Ovary (tissue), 9 donors: ENCODE data around the gene RGS6. TPM values are rescaled to one million over a fixed set of nuclear protein-coding genes. Genes with fewer than 3 reads are reported as not detected.

Source experiments
- DNase-seq, 5 donors: peaks; one replicate each; pipeline ENCODE4 v3.0.0-alpha.2; 2019 to 2020
- H3K27ac ChIP-seq, 2 donors: fragments of 200-600 bp; one replicate each; pipeline versions ENCODE4 v1.5.1 to v1.8.0; 2019 to 2022
- H3K27me3 ChIP-seq: fragments of 200-600 bp; one replicate; pipeline ENCODE4 v1.8.0; 2022
- H3K36me3 ChIP-seq: fragments of 200-600 bp; sonication (generic); one replicate; pipeline ENCODE4 v1.5.1; 2019
- H3K4me1 ChIP-seq: one replicate; pipeline ENCODE4 v1.8.1; 2013; ENCODE audit warnings: mild to moderate bottlenecking, moderate library complexity; ENCODE audit not compliant: insufficient read depth
- H3K4me3 ChIP-seq: fragments of 200-600 bp; sonication (generic); one replicate; pipeline ENCODE4 v1.5.1; 2017
- H3K9me3 ChIP-seq, 2 donors: fragments of 200-600 bp in 1 of 2; sonication (generic) in 1 of 2; one replicate each; pipeline versions ENCODE4 v1.5.1 to v1.8.1; 2013 to 2019; ENCODE audit warnings: mild to moderate bottlenecking in 1 of 2, moderate library complexity in 1 of 2
- EP300 ChIP-seq: sonication (generic); formaldehyde crosslinking; IDR thresholded peaks from one replicate; pipeline ENCODE4 v1.6.1; 2017; ENCODE audit warnings: antibody characterized with exemption
- POLR2A ChIP-seq: fragments of 450-650 bp; IDR thresholded peaks from one replicate; pipeline ENCODE4 v1.6.1; 2017; ENCODE audit warnings: antibody characterized with exemption, mild to moderate bottlenecking, moderate library complexity
- WGBS, 3 donors: extraction: QIAGEN DNeasy Blood & Tissue Kit in 1 of 3; methylation state at CpG; one replicate each; pipeline versions ENCODE4 v1.1.5 to v1.1.7; 2013 to 2017; 5-methylcytosine and 5-hydroxymethylcytosine counted together
- intact Hi-C, 4 donors: fragments of 100-400 bp; cut with DNase I; formaldehyde crosslinking; loops; one replicate each; pipeline versions ENCODE4 v1.11.0 to v1.15.1; 2022 to 2023
- polyA plus RNA-seq, 2 donors: library from polyadenylated mRNA; stranded (reverse); fragments of 200-250 nt in 1 of 2; fragments of 350-450 nt in 1 of 2; fragmentation: Illumina TruSeq in 1 of 2; extraction: RNeasy Lipid Tissue Mini Kit (QIAGEN cat#74804) in 1 of 2; gene quantifications; one replicate each; pipeline ENCODE4 v1.2.3, GENCODE V29; 2013 to 2014
- total RNA-seq, 7 donors: library from RNA; depleted of rRNA in 2 of 7; stranded (reverse); fragments of >200 nt in 2 of 7; fragmentation: NEBNext Ultra II Directional in 3 of 7; extraction: Animal tissue kit (Norgen Biotek cat#: 25700) in 3 of 7; gene quantifications; one replicate each; pipeline versions ENCODE4 v1.1.0 to v1.2.4, GENCODE V29; 2016 to 2023
- TF ChIP-seq, protein P1 (sequence below), 3 donors: fragments of 450-650 bp in 2 of 3; fragments of 200-600 bp in 1 of 3; IDR thresholded peaks; one replicate each; pipeline versions ENCODE4 v1.5.1 to v1.8.0; 2016 to 2022; ENCODE audit warnings: antibody characterized with exemption in 3 of 3, mild to moderate bottlenecking in 1 of 3
- donor health status: DM: no; HTN: no; CAD: no; lungs with moderate emphysema.
- donor health status: DM: no; HTN: no; CAD: no.
- donor health status: Bipolar disorder and iron deficiency.
- donor health status: DM: yes; HTN: yes; CAD: no.
- donor health status: DM: no; HTN: no; CAD: no.
- donor health status: DM: yes; HTN: yes; CAD: no.

RGS6 gene
- total and polyA plus RNA-seq, 9 donors: 0.53 to 6.9 (median 1.1) TPM

DNA sequence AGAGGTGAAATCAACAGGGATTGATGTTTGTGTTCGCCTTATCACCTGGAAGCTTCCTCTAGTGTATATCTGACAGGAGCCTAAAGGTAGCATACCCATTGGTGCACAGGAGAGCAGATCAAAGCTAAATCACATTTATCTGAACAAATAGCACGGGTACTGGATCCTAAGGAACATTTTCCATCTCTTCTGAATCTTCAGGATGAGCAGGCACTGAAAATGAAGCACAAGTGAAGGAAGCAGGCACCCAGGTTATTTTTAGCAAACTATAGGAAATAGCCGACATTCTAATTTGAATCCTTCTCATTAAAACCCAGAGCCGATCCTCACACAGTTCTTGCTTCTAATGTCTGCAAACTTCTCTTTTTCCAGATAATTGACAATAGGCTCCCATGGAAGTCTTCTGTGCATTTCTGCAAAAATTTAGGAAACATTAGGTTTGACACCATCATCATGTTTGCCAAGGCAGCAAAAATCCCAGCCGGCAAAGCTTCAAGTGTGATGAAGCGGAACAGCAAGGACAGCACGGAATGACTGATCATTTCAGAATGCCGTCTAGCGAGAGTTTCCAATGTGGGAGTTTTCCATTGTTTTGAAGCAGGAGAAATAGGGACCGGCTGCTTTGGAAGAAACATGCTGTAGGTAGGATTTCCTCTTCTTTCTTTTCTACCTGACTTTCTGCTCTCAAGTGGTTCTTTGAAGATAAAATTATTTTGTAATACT lies 24.3 kb upstream of the RGS6 start:
- no peak for DNase-seq
- intact Hi-C loops: no loop called here
- no peaks in the 10 kb centered on the region for H3K36me3 ChIP-seq
- peaks cover 1% of the 10 kb centered on the region for H3K4me1 ChIP-seq
- H3K27ac ChIP-seq: no peak overlapping the region
- 65 to 66% (median 65%) methylated on average over 10 of the region's 10 CpGs for WGBS, 3 donors
- H3K9me3 ChIP-seq: no peaks in the 10 kb centered on the region
- H3K27me3 ChIP-seq: no peaks in the 10 kb centered on the region
- H3K4me3 ChIP-seq: no peak overlapping the region
- TF ChIP-seq EP300 (no peak), POLR2A (no peak)
- TF ChIP-seq, protein P1, sequence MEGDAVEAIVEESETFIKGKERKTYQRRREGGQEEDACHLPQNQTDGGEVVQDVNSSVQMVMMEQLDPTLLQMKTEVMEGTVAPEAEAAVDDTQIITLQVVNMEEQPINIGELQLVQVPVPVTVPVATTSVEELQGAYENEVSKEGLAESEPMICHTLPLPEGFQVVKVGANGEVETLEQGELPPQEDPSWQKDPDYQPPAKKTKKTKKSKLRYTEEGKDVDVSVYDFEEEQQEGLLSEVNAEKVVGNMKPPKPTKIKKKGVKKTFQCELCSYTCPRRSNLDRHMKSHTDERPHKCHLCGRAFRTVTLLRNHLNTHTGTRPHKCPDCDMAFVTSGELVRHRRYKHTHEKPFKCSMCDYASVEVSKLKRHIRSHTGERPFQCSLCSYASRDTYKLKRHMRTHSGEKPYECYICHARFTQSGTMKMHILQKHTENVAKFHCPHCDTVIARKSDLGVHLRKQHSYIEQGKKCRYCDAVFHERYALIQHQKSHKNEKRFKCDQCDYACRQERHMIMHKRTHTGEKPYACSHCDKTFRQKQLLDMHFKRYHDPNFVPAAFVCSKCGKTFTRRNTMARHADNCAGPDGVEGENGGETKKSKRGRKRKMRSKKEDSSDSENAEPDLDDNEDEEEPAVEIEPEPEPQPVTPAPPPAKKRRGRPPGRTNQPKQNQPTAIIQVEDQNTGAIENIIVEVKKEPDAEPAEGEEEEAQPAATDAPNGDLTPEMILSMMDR (IDR thresholded peaks at IDR 0.05): no peak

DNA sequence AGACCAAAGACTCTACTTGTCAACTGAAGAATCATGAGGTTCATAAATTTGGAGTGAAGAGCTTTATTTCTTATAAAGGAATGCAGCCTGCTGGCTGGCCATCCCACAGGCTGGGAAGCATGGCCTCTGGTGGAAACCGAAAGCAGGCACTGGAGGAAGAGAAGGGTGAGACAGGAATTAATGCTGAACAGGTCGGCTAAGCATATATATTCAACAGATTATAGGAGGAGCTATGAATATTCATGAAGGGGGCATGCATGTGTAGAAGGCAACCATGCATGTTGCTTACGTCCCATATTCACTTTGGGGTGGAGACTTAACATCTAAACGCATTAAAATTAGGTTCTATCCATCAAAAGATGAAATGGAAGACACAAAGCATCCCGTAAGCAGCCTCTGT lies 20.6 kb upstream of the RGS6 start:
- no peaks in the 10 kb centered on the region for H3K36me3 ChIP-seq
- no peak overlapping the region for H3K27ac ChIP-seq
- no peak for DNase-seq
- 73 to 75% (median 74%) methylated on average over 5 of the region's 5 CpGs for WGBS, 3 donors
- no peaks in the 10 kb centered on the region for H3K4me1 ChIP-seq
- no peaks in the 10 kb centered on the region for H3K27me3 ChIP-seq
- intact Hi-C loops: no loop called here
- no peaks in the 10 kb centered on the region for H3K9me3 ChIP-seq
- no peak for TF ChIP-seq POLR2A
- no peak for TF ChIP-seq EP300
- TF ChIP-seq, protein P1 (IDR thresholded peaks at IDR 0.05): no peak
- H3K4me3 ChIP-seq: no peak overlapping the region

DNA sequence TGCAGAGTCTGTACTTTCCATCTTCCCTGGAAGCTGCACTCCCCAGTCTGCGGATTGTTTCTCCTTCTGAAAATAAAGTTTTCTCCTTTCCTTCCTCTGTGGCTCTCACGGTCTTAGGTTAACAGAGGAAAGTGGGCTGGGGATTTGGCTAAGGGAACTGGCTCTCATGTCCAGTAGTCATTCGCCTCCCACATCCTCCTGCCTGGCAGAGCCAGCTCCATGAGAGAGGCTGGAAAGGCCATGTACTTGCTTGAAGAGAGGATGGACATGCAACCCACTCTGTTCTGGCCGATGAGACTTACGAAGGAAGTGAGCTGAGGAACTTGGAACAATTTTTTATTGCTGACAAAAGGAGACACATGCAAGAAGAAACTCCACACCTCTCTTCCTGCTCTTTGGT lies 18.9 kb upstream of the RGS6 start:
- H3K27ac ChIP-seq: no peak overlapping the region
- 32 to 50% (median 43%) methylated on average over 5 of the region's 5 CpGs for WGBS, 3 donors
- H3K9me3 ChIP-seq: no peaks in the 10 kb centered on the region
- no peaks in the 10 kb centered on the region for H3K4me1 ChIP-seq
- no peak overlapping the region for H3K4me3 ChIP-seq
- no peak for DNase-seq
- H3K27me3 ChIP-seq: no peaks in the 10 kb centered on the region
- TF ChIP-seq, protein P1 (IDR thresholded peaks at IDR 0.05): no peak
- TF ChIP-seq POLR2A (no peak), EP300 (no peak)
- intact Hi-C loops: no loop called here
- no peaks in the 10 kb centered on the region for H3K36me3 ChIP-seq

DNA sequence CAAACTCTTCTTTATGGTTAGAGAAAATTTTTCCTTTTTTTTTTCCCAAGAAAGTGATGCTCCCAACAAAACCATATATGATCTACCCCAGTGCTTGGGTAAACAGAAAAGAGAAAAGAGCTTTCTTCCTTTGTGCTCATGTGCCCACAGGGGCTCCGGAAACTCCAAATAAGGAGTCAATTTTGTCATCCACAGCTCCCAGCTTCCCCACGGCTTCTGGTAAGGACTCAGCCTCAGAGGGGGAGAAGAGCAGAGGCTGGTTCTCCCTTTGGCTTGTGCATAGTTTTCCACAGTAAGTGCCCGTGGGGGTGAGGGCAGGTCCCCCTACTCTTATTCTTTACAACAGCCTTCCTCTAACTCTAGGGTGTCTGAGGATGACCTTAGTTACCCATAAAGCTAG lies 13.3 kb upstream of the RGS6 start:
- no peaks in the 10 kb centered on the region for H3K27me3 ChIP-seq
- H3K36me3 ChIP-seq: no peaks in the 10 kb centered on the region
- intact Hi-C loops: no loop called here
- H3K4me3 ChIP-seq: no peak overlapping the region
- H3K27ac ChIP-seq: no peak overlapping the region
- no peak for DNase-seq
- TF ChIP-seq, protein P1 (IDR thresholded peaks at IDR 0.05): no peak
- no peak for TF ChIP-seq POLR2A
- no peak for TF ChIP-seq EP300
- WGBS, 3 donors: 36 to 52% (median 47%) methylated on average over 3 of the region's 3 CpGs
- no peaks in the 10 kb centered on the region for H3K9me3 ChIP-seq
- no peaks in the 10 kb centered on the region for H3K4me1 ChIP-seq
